HepG2 (cell line): ENCODE results near the gene ZNF446. TPM values are rescaled to one million over a fixed set of nuclear protein-coding genes. Genes with fewer than 3 reads are reported as not detected.

Experiments
- ATF1 ChIP-seq: IDR thresholded peaks from 2 replicates; pipeline ENCODE4 v1.6.1; 2016; ENCODE audit warnings: mild to moderate bottlenecking, control low read depth
- FOXJ3 ChIP-seq: sonication (generic); formaldehyde crosslinking; IDR thresholded peaks from 2 replicates; pipeline ENCODE4 v1.4.0; 2020; ENCODE audit warnings: missing genetic modification reagents, mild to moderate bottlenecking, borderline replicate concordance
- MEIS2 ChIP-seq: sonication (generic); formaldehyde crosslinking; IDR thresholded peaks from 2 replicates; pipeline ENCODE4 v1.9.0; 2021; ENCODE audit warnings: mild to moderate bottlenecking, missing genetic modification reagents
- NAIF1 ChIP-seq: sonication (generic); formaldehyde crosslinking; IDR thresholded peaks from 2 replicates; pipeline ENCODE4 v1.5.0; 2020; ENCODE audit warnings: mild to moderate bottlenecking, missing genetic modification reagents, borderline replicate concordance
- NKX3-1 ChIP-seq: sonication (generic); formaldehyde crosslinking; IDR thresholded peaks from 2 replicates; pipeline ENCODE4 v1.5.0; 2020; ENCODE audit warnings: missing genetic modification reagents
- PITX1 ChIP-seq: sonication (generic); formaldehyde crosslinking; IDR thresholded peaks from 2 replicates; pipeline ENCODE4 v1.5.1; 2020; ENCODE audit warnings: mild to moderate bottlenecking, missing genetic modification reagents
- RBM39 ChIP-seq: fragments of 200-400 bp; formaldehyde crosslinking; IDR thresholded peaks from one replicate; pipeline ENCODE4 v1.6.1; 2018; ENCODE audit warnings: antibody characterized with exemption, mild to moderate bottlenecking, low read depth, low read length; ENCODE audit not compliant: poor library complexity, severe bottlenecking
- REL ChIP-seq: sonication (generic); formaldehyde crosslinking; conservative IDR thresholded peaks from 2 replicates; pipeline ENCODE4 v1.8.0; 2022; ENCODE audit warnings: mild to moderate bottlenecking, missing genetic modification reagents, moderate library complexity
- SMC3 ChIP-seq: IDR thresholded peaks from 2 replicates; pipeline ENCODE4 v1.6.1; 2011; ENCODE audit warnings: low read length, improper control_type of control experiment
- SP4 ChIP-seq: sonication (generic); formaldehyde crosslinking; IDR thresholded peaks from 2 replicates; pipeline ENCODE4 v1.8.1; 2023; ENCODE audit warnings: mild to moderate bottlenecking, missing genetic modification reagents
- SP5 ChIP-seq: IDR thresholded peaks from 2 replicates; pipeline ENCODE4 v1.6.1; 2016; ENCODE audit warnings: low read depth, borderline replicate concordance
- TFDP1 ChIP-seq: IDR thresholded peaks from 2 replicates; pipeline ENCODE4 v1.6.1; 2016; ENCODE audit warnings: missing compliant biosample characterization, missing genetic modification reagents, borderline replicate concordance
- ZFP36L2 ChIP-seq: sonication (generic); formaldehyde crosslinking; IDR thresholded peaks from 2 replicates; pipeline ENCODE4 v1.4.0; 2020; ENCODE audit warnings: missing genetic modification reagents
- ZMYM2 ChIP-seq: sonication (generic); formaldehyde crosslinking; IDR thresholded peaks from 2 replicates; pipeline ENCODE4 v1.8.0; 2022; ENCODE audit warnings: mild to moderate bottlenecking, missing genetic modification reagents
- ZNF343 ChIP-seq: sonication (generic); formaldehyde crosslinking; IDR thresholded peaks from 2 replicates; pipeline ENCODE4 v1.4.0; 2020; ENCODE audit warnings: mild to moderate bottlenecking, missing genetic modification reagents
- ZNF446 ChIP-seq: sonication (generic); formaldehyde crosslinking; IDR thresholded peaks from 2 replicates; pipeline ENCODE4 v1.5.0; 2020; ENCODE audit warnings: mild to moderate bottlenecking, missing genetic modification reagents
- ZNF460 ChIP-seq: sonication (generic); formaldehyde crosslinking; IDR thresholded peaks from 2 replicates; pipeline ENCODE4 v1.5.1; 2020; ENCODE audit warnings: missing genetic modification reagents, mild to moderate bottlenecking, borderline replicate concordance
- ZNF468 ChIP-seq: sonication (generic); formaldehyde crosslinking; IDR thresholded peaks from 2 replicates; pipeline ENCODE4 v1.8.0; 2022; ENCODE audit warnings: mild to moderate bottlenecking, moderate library complexity, missing genetic modification reagents
- ZSCAN31 ChIP-seq: sonication (generic); formaldehyde crosslinking; IDR thresholded peaks from 2 replicates; pipeline ENCODE4 v1.5.0; 2020; ENCODE audit warnings: low read depth, mild to moderate bottlenecking, missing genetic modification reagents
- polyA plus RNA-seq, 8 experiments: library from polyadenylated mRNA; depleted of rRNA in 3 of 8; stranded (reverse) in 7 of 8; unstranded in 1 of 8; fragments of >200 nt; fragmentation: Illumina TruSeq in 4 of 8; extraction: Trizol in 4 of 8; gene quantifications; 2 replicates each; pipeline versions ENCODE4 v1.2.1 to v1.2.3, GENCODE V29; 2011 to 2016; ENCODE audit warnings: low read depth in 4 of 8, missing spikeins in 1 of 8, mixed read lengths in 1 of 8; ENCODE audit not compliant: insufficient read depth in 1 of 8
- total RNA-seq, 5 experiments: library from RNA; depleted of rRNA; stranded (reverse); fragments of >200 nt; fragmentation: Illumina TruSeq; extraction: Trizol; gene quantifications; 2 replicates each; pipeline ENCODE4 v1.2.3, GENCODE V29; 2016; ENCODE audit warnings: low read depth in 1 of 5
- TF ChIP-seq, protein P1 (sequence below), 2 experiments: sonication (generic) in 1 of 2; formaldehyde crosslinking in 1 of 2; IDR thresholded peaks; 2 replicates each; pipeline versions ENCODE4 v1.6.1 to v1.9.0; 2014 to 2022; ENCODE audit warnings: antibody characterized with exemption in 1 of 2, borderline replicate concordance in 1 of 2, inconsistent platforms in 1 of 2, low read depth in 1 of 2, missing genetic modification reagents in 1 of 2
- TF ChIP-seq, protein P2 (sequence below), 2 experiments: sonication (generic) in 1 of 2; formaldehyde crosslinking in 1 of 2; IDR thresholded peaks; 2 replicates each; pipeline versions ENCODE4 v1.4.0 to v1.6.1; 2018 to 2020; ENCODE audit warnings: missing genetic modification reagents in 2 of 2, borderline replicate concordance in 1 of 2, low read depth in 1 of 2, mild to moderate bottlenecking in 1 of 2, missing biosample characterization in 1 of 2

ZNF446 gene
- total and polyA plus RNA-seq, 2 of the 13 experiments (the other 11 are each of a cell fraction or from before 2014, with no cell fraction given), result 3.0 to 3.6 TPM

- TF ChIP-seq, protein P1, sequence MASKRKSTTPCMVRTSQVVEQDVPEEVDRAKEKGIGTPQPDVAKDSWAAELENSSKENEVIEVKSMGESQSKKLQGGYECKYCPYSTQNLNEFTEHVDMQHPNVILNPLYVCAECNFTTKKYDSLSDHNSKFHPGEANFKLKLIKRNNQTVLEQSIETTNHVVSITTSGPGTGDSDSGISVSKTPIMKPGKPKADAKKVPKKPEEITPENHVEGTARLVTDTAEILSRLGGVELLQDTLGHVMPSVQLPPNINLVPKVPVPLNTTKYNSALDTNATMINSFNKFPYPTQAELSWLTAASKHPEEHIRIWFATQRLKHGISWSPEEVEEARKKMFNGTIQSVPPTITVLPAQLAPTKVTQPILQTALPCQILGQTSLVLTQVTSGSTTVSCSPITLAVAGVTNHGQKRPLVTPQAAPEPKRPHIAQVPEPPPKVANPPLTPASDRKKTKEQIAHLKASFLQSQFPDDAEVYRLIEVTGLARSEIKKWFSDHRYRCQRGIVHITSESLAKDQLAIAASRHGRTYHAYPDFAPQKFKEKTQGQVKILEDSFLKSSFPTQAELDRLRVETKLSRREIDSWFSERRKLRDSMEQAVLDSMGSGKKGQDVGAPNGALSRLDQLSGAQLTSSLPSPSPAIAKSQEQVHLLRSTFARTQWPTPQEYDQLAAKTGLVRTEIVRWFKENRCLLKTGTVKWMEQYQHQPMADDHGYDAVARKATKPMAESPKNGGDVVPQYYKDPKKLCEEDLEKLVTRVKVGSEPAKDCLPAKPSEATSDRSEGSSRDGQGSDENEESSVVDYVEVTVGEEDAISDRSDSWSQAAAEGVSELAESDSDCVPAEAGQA (IDR thresholded peaks at IDR 0.05; ENCODE audit: low read depth), result no peak
- TF ChIP-seq, protein P1 (CRISPR knock-in tag; IDR thresholded peaks at IDR 0.05; ENCODE audit: borderline replicate concordance), result no peak
- TF ChIP-seq ZFP36L2 (CRISPR knock-in tag) (no peak), ZSCAN31 (CRISPR knock-in tag) (no peak), TFDP1 (CRISPR knock-in tag) (peak; percentile 52; the same call in 1 of the 2 replicates), SP5 (CRISPR knock-in tag) (0 out of 2 replicates have a peak, but pooled peaks have one; percentile 8), FOXJ3 (CRISPR knock-in tag) (no peak), REL (no peak), SMC3 (peak; percentile 47), NAIF1 (0 out of 2 replicates have a peak, but pooled peaks have one; percentile 6), ATF1 (CRISPR knock-in tag) (no peak), PITX1 (no peak), ZNF460 (CRISPR knock-in tag) (no peak), SP4 (CRISPR knock-in tag) (0 out of 2 replicates have a peak, but pooled peaks have one; percentile 13), NKX3-1 (CRISPR knock-in tag) (peak; percentile 69; the same call in 1 of the 2 replicates), ZNF343 (CRISPR knock-in tag) (no peak), RBM39 (peak; percentile 13), ZNF468 (CRISPR knock-in tag) (peak; percentile 19; the same call in 1 of the 2 replicates), MEIS2 (CRISPR knock-in tag) (peak; percentile 22; the same call in 1 of the 2 replicates), ZNF446 (no peak), ZMYM2 (0 out of 2 replicates have a peak, but pooled peaks have one; percentile 23)
- TF ChIP-seq, protein P2, sequence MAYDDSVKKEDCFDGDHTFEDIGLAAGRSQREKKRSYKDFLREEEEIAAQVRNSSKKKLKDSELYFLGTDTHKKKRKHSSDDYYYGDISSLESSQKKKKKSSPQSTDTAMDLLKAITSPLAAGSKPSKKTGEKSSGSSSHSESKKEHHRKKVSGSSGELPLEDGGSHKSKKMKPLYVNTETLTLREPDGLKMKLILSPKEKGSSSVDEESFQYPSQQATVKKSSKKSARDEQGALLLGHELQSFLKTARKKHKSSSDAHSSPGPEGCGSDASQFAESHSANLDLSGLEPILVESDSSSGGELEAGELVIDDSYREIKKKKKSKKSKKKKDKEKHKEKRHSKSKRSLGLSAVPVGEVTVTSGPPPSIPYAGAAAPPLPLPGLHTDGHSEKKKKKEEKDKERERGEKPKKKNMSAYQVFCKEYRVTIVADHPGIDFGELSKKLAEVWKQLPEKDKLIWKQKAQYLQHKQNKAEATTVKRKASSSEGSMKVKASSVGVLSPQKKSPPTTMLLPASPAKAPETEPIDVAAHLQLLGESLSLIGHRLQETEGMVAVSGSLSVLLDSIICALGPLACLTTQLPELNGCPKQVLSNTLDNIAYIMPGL (CRISPR knock-in tag; IDR thresholded peaks at IDR 0.05; ENCODE audit: borderline replicate concordance in 1 of 2, low read depth in 1 of 2), result peak in 1 of 2 experiments; percentile 69; a peak in 1 of 4 replicates
Observed at GRCh38 chr19:58519087-58519354, 42.9 kb downstream of the ZNF446 start (continued).
